H1 (cell line): ENCODE measurements around the gene NEDD4L. TPM values are rescaled to one million over a fixed set of nuclear protein-coding genes. Genes with fewer than 3 reads are reported as not detected.

Source experiments
- CTCF ChIA-PET: fragments of 300-600 bp; sonication (Branson Sonifier 250); formaldehyde crosslinking; loops from one replicate; lab custom pipeline; 2021; ENCODE audit not compliant: partially characterized antibody; lab: Charles Lee
- POLR2A ChIA-PET: fragments of 300-600 bp; sonication (Branson Sonifier 250); formaldehyde crosslinking; loops from one replicate; lab custom pipeline; 2021; ENCODE audit warnings: inconsistent platforms; ENCODE audit not compliant: partially characterized antibody; lab: Charles Lee
- DNase-seq, 2 experiments: peaks; one replicate each; pipeline versions ENCODE4 v3.0.0 to v3.0.0-alpha.2; 2010 to 2022; ENCODE audit warnings: low spot score in 2 of 2, low read depth in 1 of 2, mixed read lengths in 1 of 2
- FAIRE-seq: peaks from 2 replicates; lab custom pipeline; 2011; peaks lifted over from hg19 to GRCh38; lab: Jason Lieb, UNC
- H2AFZ ChIP-seq: 2 replicates; pipeline ENCODE4 v1.8.1; 2012; ENCODE audit warnings: low read length, inconsistent platforms
- H2AK5ac ChIP-seq: 2 replicates; pipeline ENCODE4 v1.6.1; 2013; ENCODE audit warnings: low read depth, low read length
- H2BK120ac ChIP-seq: replicated peaks from 2 replicates; pipeline ENCODE3; 2013; ENCODE audit warnings: low read depth, low read length, inconsistent platforms
- H2BK12ac ChIP-seq: 2 replicates; pipeline ENCODE4 v1.6.1; 2013; ENCODE audit warnings: low read depth, low read length
- H2BK15ac ChIP-seq: 2 replicates; pipeline ENCODE4 v1.6.1; 2013; ENCODE audit warnings: low read length
- H2BK20ac ChIP-seq: 2 replicates; pipeline ENCODE4 v1.6.1; 2013; ENCODE audit warnings: low read length
- H2BK5ac ChIP-seq: 2 replicates; pipeline ENCODE4 v1.6.1; 2013; ENCODE audit warnings: low read depth, low read length
- H3K14ac ChIP-seq: 2 replicates; pipeline ENCODE4 v1.6.1; 2013; ENCODE audit warnings: inconsistent platforms; ENCODE audit not compliant: insufficient read length
- H3K18ac ChIP-seq: 2 replicates; pipeline ENCODE4 v1.6.1; 2013; ENCODE audit warnings: low read length; ENCODE audit errors: extremely low read depth
- H3K23ac ChIP-seq: 2 replicates; pipeline ENCODE4 v1.6.1; 2013; ENCODE audit warnings: inconsistent platforms; ENCODE audit not compliant: insufficient read length
- H3K23me2 ChIP-seq: 2 replicates; pipeline ENCODE4 v1.6.1; 2013; ENCODE audit warnings: low read depth, low read length
- H3K27ac ChIP-seq: 2 replicates; pipeline ENCODE4 v1.6.1; 2011; ENCODE audit warnings: low read depth, low read length, inconsistent platforms
- H3K27me3 ChIP-seq, 4 experiments: replicated peaks in 1 of 4; 1 replicate in 1 of 4; 2 replicates in 3 of 4; pipeline versions ENCODE4 v1.6.1 to v1.8.1; 2011 to 2013; ENCODE audit warnings: low read length in 3 of 4, mild to moderate bottlenecking in 3 of 4, inconsistent platforms in 2 of 4, mixed read lengths in 2 of 4, moderate library complexity in 1 of 4; ENCODE audit not compliant: control insufficient read depth in 3 of 4, insufficient read depth in 3 of 4; ENCODE audit errors: extremely low read depth in 1 of 4
- H3K36me3 ChIP-seq, 4 experiments: 2 replicates each; pipeline versions ENCODE4 v1.6.1 to v1.8.1; 2011 to 2013; ENCODE audit warnings: mild to moderate bottlenecking in 4 of 4, low read length in 3 of 4, moderate library complexity in 2 of 4, control low read depth in 1 of 4, inconsistent platforms in 1 of 4; ENCODE audit not compliant: insufficient read depth in 4 of 4, control insufficient read depth in 2 of 4
- H3K4ac ChIP-seq: replicated peaks from 2 replicates; pipeline ENCODE3; 2013; ENCODE audit warnings: low read length, low read depth, mixed read lengths, inconsistent platforms; ENCODE audit not compliant: insufficient read length
- H3K4me1 ChIP-seq, 4 experiments: replicated peaks in 1 of 4; 1 replicate in 1 of 4; 2 replicates in 3 of 4; pipeline versions ENCODE4 v1.6.1 to v1.8.1; 2011 to 2013; ENCODE audit warnings: low read length in 3 of 4, inconsistent platforms in 2 of 4, mixed read lengths in 1 of 4; ENCODE audit not compliant: insufficient read depth in 4 of 4, control insufficient read depth in 3 of 4
- H3K4me2 ChIP-seq, 2 experiments: 2 replicates each; pipeline versions ENCODE4 v1.6.1 to v1.8.1; 2011 to 2013; ENCODE audit warnings: low read depth in 2 of 2, low read length in 2 of 2, control low read depth in 1 of 2, inconsistent platforms in 1 of 2, mild to moderate bottlenecking in 1 of 2; ENCODE audit not compliant: insufficient read depth in 1 of 2
- H3K4me3 ChIP-seq, 4 experiments: fragments of 200-600, 300-600 bp in 1 of 4; sonication (generic), shearing (Covaris generic), sonication (Bioruptor Twin) in 1 of 4; 2 replicates each; pipeline versions ENCODE4 v1.5.1 to v1.8.1; 2011 to 2016; ENCODE audit warnings: low read length in 4 of 4, low read depth in 3 of 4, control low read depth in 2 of 4, inconsistent platforms in 2 of 4, mild to moderate bottlenecking in 2 of 4, mixed read lengths in 1 of 4, moderate library complexity in 1 of 4; ENCODE audit not compliant: insufficient read depth in 2 of 4; ENCODE audit errors: extremely low read depth in 1 of 4
- H3K56ac ChIP-seq: replicated peaks from 2 replicates; pipeline ENCODE3; 2013; ENCODE audit warnings: low read depth, mild to moderate bottlenecking, mixed read lengths, low read length, inconsistent platforms; ENCODE audit not compliant: insufficient read length
- H3K79me1 ChIP-seq: 2 replicates; pipeline ENCODE4 v1.6.1; 2013; ENCODE audit warnings: low read depth, low read length, control low read depth
- H3K79me2 ChIP-seq, 2 experiments: 2 replicates each; pipeline versions ENCODE4 v1.6.1 to v1.8.1; 2012 to 2013; ENCODE audit warnings: low read length in 2 of 2, mild to moderate bottlenecking in 2 of 2, inconsistent platforms in 1 of 2; ENCODE audit not compliant: insufficient read depth in 2 of 2, control insufficient read depth in 1 of 2
- H3K9ac ChIP-seq, 4 experiments: replicated peaks in 1 of 4; 1 replicate in 1 of 4; 2 replicates in 3 of 4; pipeline versions ENCODE4 v1.6.1 to v1.8.1; 2011 to 2013; ENCODE audit warnings: low read depth in 3 of 4, low read length in 3 of 4, control low read depth in 2 of 4, mild to moderate bottlenecking in 2 of 4, moderate library complexity in 2 of 4, inconsistent platforms in 1 of 4; ENCODE audit errors: extremely low read depth in 1 of 4
- H3K9me3 ChIP-seq, 2 experiments: 2 replicates each; pipeline versions ENCODE4 v1.6.1 to v1.8.1; 2012 to 2013; ENCODE audit warnings: mild to moderate bottlenecking in 2 of 2, moderate library complexity in 2 of 2, control low read depth in 1 of 2, inconsistent platforms in 1 of 2, low read depth in 1 of 2, low read length in 1 of 2, mixed read lengths in 1 of 2; ENCODE audit not compliant: insufficient read depth in 2 of 2
- H4K20me1 ChIP-seq, 2 experiments: replicated peaks in 1 of 2; 2 replicates each; pipeline versions ENCODE3 to v1.8.1; 2011 to 2013; ENCODE audit warnings: inconsistent platforms in 2 of 2, low read length in 2 of 2, mild to moderate bottlenecking in 1 of 2; ENCODE audit not compliant: insufficient read depth in 2 of 2, control insufficient read depth in 1 of 2
- H4K5ac ChIP-seq: 2 replicates; pipeline ENCODE4 v1.6.1; 2013; ENCODE audit warnings: low read length, low read depth, mixed read lengths, inconsistent platforms; ENCODE audit not compliant: insufficient read length
- H4K8ac ChIP-seq: 2 replicates; pipeline ENCODE4 v1.8.0; 2013; ENCODE audit warnings: mild to moderate bottlenecking, moderate library complexity, low read length, inconsistent platforms; ENCODE audit not compliant: insufficient read depth; ENCODE audit errors: extremely low read depth
- H4K91ac ChIP-seq: replicated peaks from 2 replicates; pipeline ENCODE3; 2013; ENCODE audit warnings: low read length, mixed read lengths, inconsistent platforms; ENCODE audit not compliant: insufficient read length
- GABPA ChIP-seq: IDR thresholded peaks from 2 replicates; pipeline ENCODE4 v1.6.1; 2011; ENCODE audit warnings: mild to moderate bottlenecking, low read length, moderate library complexity, borderline replicate concordance; ENCODE audit not compliant: insufficient read depth
- POLR2AphosphoS5 ChIP-seq: IDR thresholded peaks from 2 replicates; pipeline ENCODE4 v1.6.1; 2011; ENCODE audit warnings: low read depth, low read length
- SIN3A ChIP-seq, 2 experiments: IDR thresholded peaks in 1 of 2; conservative IDR thresholded peaks in 1 of 2; 2 replicates each; pipeline ENCODE4 v1.6.1; 2011 to 2012; ENCODE audit warnings: low read length in 2 of 2, improper control_type of control experiment in 1 of 2, low read depth in 1 of 2, mild to moderate bottlenecking in 1 of 2
- TAF7 ChIP-seq: optimal IDR thresholded peaks from 2 replicates; pipeline ENCODE3; 2011; ENCODE audit warnings: low read depth, mild to moderate bottlenecking, inconsistent platforms, low read length, moderate library complexity, borderline replicate concordance
- TEAD4 ChIP-seq: IDR thresholded peaks from 2 replicates; pipeline ENCODE4 v1.6.1; 2012; ENCODE audit warnings: low read depth, low read length, inconsistent platforms, mixed read lengths
- ZNF274 ChIP-seq: IDR thresholded peaks from 2 replicates; pipeline ENCODE4 v1.7.0; 2012; ENCODE audit warnings: low read length, borderline replicate concordance; ENCODE audit errors: extremely low read depth
- WGBS, 2 experiments: shearing (Covaris generic) in 1 of 2; methylation state at CpG; one replicate each; pipeline versions ENCODE4 v1.1.6 to v1.1.7; 2013 to 2015; ENCODE audit warnings: low lambda C conversion rate in 2 of 2, mixed read lengths in 2 of 2, inconsistent platforms in 1 of 2, low coverage in 1 of 2, missing lambda C conversion rate in 1 of 2; ENCODE audit not compliant: insufficient replicate concordance in 2 of 2, insufficient coverage in 1 of 2, insufficient read length in 1 of 2; ENCODE audit errors: extremely low coverage in 1 of 2, missing lambda C conversion rate in 1 of 2; 5-methylcytosine and 5-hydroxymethylcytosine counted together
- polyA plus RNA-seq, 7 experiments: library from polyadenylated mRNA; depleted of rRNA in 3 of 7; stranded (reverse) in 5 of 7; unstranded in 2 of 7; fragments of >200 nt in 5 of 7; fragments of 200-250 nt in 2 of 7; gene quantifications; 1 replicate in 5 of 7; 2 replicates in 1 of 7; 4 replicates in 1 of 7; pipeline versions ENCODE4 v1.2.1 to v1.2.3, GENCODE V29; 2011 to 2013; ENCODE audit warnings: missing spikeins in 2 of 7, mixed read lengths in 2 of 7
- total RNA-seq: library from RNA; stranded (reverse); fragmentation: NEBNext Ultra II Directional; extraction: Animal tissue kit (Norgen Biotek cat#: 25700); gene quantifications from 2 replicates; pipeline ENCODE4 v1.2.1, GENCODE V29; 2021

The NEDD4L gene
- total and polyA plus RNA-seq, 2 of the 8 experiments (the other 6 are each of a cell fraction or from before 2014, with no cell fraction given) = 37.3 to 69.8 TPM

DNA sequence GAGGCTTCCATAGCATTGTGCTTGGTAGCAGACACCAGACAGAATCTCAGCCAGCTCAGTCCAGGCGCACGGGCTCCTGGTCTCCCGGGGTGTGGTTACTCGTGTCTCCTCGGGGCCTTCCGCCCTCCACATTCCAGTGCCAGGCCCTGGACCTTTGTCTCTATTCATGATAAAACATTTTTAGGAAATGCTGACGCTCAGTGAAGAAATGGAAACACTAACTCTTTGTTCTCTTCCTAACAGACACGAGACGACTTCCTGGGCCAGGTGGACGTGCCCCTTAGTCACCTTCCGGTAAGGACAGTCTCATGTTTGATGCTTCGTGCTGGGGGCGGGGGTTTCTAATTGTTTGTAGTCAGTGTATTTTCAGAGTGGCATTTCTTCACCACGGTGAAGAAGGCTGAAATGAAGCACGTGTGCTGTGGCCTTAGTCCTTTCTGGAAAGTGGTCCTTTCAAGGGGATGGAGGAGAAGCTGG lies 271.8 kb downstream of the NEDD4L start:
- Histone ChIP-seq H2BK12ac (no peak overlapping the region), H3K27ac (no peak overlapping the region), H4K8ac (no peak overlapping the region), H4K91ac (no peak overlapping the region), H3K4me2 (no peak overlapping the region), H3K27me3 (no peaks in the 10 kb centered on the region), H3K56ac (no peak overlapping the region), H3K79me2 (peaks cover 0 to 16% of the 10 kb centered on the region in 2 experiments; a peak in 2 of 4 replicates), H2AK5ac (no peak overlapping the region), H3K36me3 (no peaks in the 10 kb centered on the region; a peak in 1 of 8 replicates), H3K9me3 (no peaks in the 10 kb centered on the region), H3K23me2 (no peaks in the 10 kb centered on the region), H2BK15ac (no peak overlapping the region), H2BK120ac (no peak overlapping the region), H3K4me3 (no peak overlapping the region), H3K79me1 (peaks cover 2% of the 10 kb centered on the region; the same call in 1 of the 2 replicates), H3K18ac (peak overlapping the region; percentile 11), H2BK5ac (no peak overlapping the region), H4K5ac (no peak overlapping the region), H3K4me1 (peaks cover 0 to 7% (median 3%) of the 10 kb centered on the region in 4 experiments; a peak in 5 of 7 replicates), H2AFZ (no peak overlapping the region), H3K9ac (no peak overlapping the region)
- no peak for FAIRE-seq
- POLR2A ChIA-PET = interaction anchor here (0.6 kb wide), 1 partner anchor 33 kb away, joined by 3 read pairs; no protein-coding TSS in a partner anchor
- 86% methylated on average over 15 of the region's 15 CpGs; no CpG with 5 or more reads in 1 of the 2 experiments for WGBS, 2 experiments
- TF ChIP-seq SIN3A (conservative IDR thresholded peaks at IDR 0.05 in 1 of 2, IDR thresholded peaks at IDR 0.05 in 1 of 2; ENCODE audit: low read depth in 1 of 2, low read length in 2 of 2) (no peak), TAF7 (no peak), TEAD4 (no peak), GABPA (no peak), ZNF274 (no peak), POLR2AphosphoS5 (no peak)
- TF ChIP-seq, all 59 proteins: peak for 0
- peaks cover 2 to 3% of the 10 kb centered on the region in 2 experiments for H4K20me1 ChIP-seq
- H3K4ac ChIP-seq = no peak overlapping the region
- H2BK20ac ChIP-seq = no peak overlapping the region
- no peak for DNase-seq
- H3K14ac ChIP-seq = no peak overlapping the region
- H3K23ac ChIP-seq = no peak overlapping the region
- CTCF ChIA-PET = interaction anchor here (0.7 to 3.2 kb wide), 5 partner anchors 11 to 149 kb away, joined by 3 to 19 read pairs (median 5); no protein-coding TSS in a partner anchor
